Activated CD4-positive, alpha-beta T cell treated with anti-CD3 and anti-CD28 coated beads, Interleukin-2, amount 50 U/mL, for 4 hours (primary cell): ENCODE measurements around the gene DNTTIP2.
"Not testable (repeated sequence)": the region's sequence is repeated elsewhere in the genome, so short reads cannot be mapped to it uniquely, and the experiment has no call there.

Experiments
- DNase-seq, 2 experiments: peaks; one replicate each; pipeline ENCODE4 v3.0.0-alpha.2; 2020

The DNTTIP2 gene

GRCh38 chr1:93878889-93879586 is at the start of gene DNTTIP2:
DNTTIP2 (minus strand) TSS chr1:93879206; CDS start chr1:93879148, 58 bp downstream.
- DNase-seq, result peak; percentile 82 to 83

GRCh38 chr1:93925206-93925605 is 46.2 kb upstream of the DNTTIP2 start:
- no peak for DNase-seq

DNA sequence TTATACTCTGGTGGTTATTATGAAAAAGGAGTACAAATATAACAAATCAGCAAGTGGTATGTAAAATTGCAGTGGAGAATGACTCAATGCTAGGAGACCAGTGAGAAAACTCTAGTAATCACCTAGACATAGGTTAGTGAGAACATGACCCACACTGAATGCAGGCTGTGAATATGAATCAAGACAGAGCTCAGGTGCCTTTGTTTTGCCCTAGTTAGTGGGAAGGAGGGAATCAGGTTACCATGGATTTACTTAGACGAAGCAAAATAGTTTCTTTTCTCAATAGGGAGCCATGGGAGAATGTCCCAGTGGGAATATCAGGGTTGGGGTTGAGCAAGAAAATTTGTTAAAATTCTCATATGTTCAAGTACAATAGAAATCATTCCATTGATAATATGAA is 40.8 kb upstream of the DNTTIP2 start:
- no peak for DNase-seq

- no peak for DNase-seq
Measured at GRCh38 chr1:93917302-93917701, 38.3 kb upstream of the DNTTIP2 start.

DNA sequence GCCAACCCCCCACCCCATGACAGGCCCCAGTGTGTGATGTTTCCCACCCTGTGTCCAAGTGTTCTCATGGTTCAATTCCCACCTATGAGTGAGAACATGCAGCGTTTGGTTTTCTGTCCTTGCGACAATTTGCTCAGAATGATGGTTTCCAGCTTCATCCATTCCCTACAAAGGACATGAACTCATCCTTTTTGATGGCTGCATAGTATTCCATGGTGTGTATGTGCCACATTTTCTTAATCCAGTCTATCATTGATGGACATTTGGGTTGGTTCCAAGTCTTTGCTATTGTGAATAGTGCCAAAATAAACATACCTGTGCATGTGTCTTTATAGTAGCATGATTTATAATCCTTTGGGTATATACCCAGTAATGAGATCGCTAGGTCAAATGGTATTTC is 31.9 kb upstream of the DNTTIP2 start:
- not testable (repeated sequence) for DNase-seq

GRCh38 chr1:93910305-93910704 is 31.3 kb upstream of the DNTTIP2 start:
- no peak for DNase-seq

DNA sequence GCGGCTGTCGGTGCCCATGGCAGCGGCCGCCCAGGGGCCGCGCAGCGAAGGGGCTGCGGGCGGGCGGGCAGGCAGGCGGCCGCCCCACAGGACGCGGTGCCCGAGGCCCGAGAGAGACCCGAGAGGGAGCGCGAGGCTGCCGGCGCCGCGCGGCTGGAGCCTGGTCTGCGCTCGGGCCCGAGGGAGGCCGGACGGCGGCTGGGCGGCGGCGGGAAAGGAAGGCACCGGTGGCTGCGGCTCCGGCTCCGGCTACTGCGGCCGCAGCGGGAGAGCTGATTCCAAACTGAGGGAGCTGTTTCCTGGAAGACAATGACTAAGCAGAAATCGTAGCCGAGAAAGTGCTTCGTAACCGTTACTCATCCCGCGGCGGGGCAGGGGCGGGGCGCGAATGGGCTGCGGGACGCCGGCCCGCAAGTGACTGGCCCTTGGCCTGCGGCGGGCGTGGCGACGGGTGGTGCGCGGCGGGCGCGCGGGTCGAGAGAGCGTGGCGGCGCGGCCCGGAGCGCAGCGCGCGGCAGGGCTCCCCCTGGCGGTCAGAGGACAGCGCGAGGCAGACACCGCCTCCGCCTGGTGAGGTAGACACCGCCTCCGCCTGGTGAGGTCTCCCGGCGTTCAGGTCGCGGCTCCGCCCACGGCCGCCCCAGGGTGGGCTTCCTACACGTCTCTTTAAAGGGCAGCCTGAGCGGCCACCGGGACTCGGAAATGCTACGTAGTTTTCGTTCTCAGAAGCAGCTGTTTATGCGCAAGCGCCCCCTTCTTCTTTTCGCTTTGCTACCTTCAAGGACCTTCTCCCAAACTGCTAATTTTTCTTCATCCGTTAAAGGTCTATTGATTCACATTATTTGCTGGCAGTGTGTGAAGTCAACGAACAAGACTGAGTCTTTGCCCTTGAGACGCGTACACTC is 30.4 kb upstream of the DNTTIP2 start, which contains the start of gene GCLM:
Gene GCLM, minus strand, starts transcription at position 285 of the 905 bp plus-strand sequence. Its CDS starts 267 bp downstream, at position 18.
- DNase-seq, result peak; percentile 88 to 90

- peak; percentile 28 to 33 for DNase-seq
Measured at GRCh38 chr1:93908394-93909145, 29.6 kb upstream of the DNTTIP2 start.

GRCh38 chr1:93907718-93908117 is 28.7 kb upstream of the DNTTIP2 start:
- DNase-seq, result no peak

DNA sequence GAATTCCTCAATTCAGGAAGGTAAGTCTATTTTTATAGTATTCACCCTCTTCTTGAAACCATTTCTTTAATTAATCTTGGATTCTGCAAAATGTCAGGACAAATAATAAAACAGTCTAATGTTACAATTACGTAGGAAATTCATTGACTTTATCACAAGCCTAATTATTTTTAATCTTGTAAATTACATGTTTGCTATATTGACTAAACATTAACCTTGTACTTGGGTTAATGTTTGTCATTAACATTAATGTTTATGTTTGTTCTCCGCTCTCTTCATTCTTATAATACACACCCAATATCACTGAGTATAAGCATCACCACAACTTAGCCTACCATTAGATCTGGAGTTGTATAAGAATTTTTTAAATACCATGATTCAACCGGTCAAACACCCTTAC is 27.5 kb upstream of the DNTTIP2 start:
- no peak for DNase-seq

GRCh38 chr1:93905734-93906133 is 26.7 kb upstream of the DNTTIP2 start:
- DNase-seq, result no peak

DNA sequence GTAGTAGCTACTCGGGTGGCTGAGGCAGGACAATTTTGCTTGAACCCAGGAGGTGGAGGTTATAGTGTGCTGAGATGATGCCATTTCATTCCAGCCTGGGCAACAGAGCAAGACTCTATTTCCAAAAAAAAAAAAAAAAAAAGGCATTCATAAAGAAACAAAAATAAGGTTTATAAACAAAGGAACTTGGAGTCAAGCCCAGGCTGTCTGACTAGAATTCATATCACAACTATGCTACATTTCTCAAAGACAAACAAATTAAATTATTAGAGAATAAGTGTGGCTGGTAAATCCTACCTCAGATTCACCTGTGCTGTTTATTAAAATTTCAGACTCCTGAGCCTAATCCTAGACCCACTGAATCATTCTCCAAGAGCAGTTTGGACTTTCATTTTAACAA is 26.0 kb upstream of the DNTTIP2 start:
- DNase-seq, result no peak

DNA sequence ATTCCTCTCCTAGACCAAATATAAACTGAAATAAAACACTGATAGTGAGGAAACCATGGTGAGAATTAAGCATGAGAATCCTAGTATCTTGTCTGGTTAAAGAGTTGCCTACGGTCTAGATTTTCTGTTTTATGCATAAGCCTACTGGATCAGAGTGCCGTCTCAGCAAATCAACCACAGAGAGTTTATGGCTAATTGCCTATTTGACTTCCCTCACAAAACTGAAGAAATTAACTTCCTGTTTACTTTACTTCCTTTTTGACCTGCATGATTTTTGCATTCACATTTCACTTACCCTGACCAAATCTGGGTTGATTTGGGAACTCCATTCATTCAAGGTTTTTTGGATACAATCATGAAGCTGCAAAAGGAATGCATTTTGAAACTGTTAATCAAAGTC is 25.2 kb upstream of the DNTTIP2 start:
- no peak for DNase-seq

- DNase-seq, result no peak
Measured at GRCh38 chr1:93900723-93901504, 21.9 kb upstream of the DNTTIP2 start.

DNA sequence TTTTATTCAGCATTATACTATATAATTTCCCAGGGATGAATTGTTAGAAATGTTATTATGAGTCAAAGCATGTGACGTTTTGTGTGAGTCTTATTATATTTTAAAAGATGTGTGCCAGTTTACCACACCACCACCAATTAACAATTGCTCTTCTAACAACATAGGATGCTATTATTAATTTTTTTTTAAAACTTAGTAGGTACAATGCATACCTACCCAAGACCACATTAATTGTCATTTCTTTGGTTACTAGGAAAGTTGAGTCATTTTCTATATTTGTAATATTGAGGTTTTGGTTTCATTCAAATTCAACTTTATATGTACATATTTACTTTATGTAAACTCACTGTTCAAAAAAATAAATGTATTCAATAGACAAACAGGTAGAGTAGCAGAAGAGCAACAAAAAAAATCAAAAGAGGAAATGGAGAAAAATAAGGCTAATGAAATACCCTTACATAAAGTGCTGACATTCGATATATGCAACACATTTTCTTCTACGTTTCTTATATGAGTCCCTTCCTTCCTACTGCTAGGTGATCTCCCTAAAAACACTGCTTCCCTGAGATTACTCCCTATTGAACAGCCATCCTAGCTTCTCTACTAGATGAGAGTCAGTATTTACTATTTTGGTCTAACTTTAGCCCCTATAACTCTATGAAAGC is 20.7 kb upstream of the DNTTIP2 start:
- no peak for DNase-seq

GRCh38 chr1:93888900-93889299 is 9.9 kb upstream of the DNTTIP2 start:
- DNase-seq, result no peak

GRCh38 chr1:93882269-93882668 is 3.3 kb upstream of the DNTTIP2 start:
- DNase-seq, result no peak

GRCh38 chr1:93880731-93881130 is 1.7 kb upstream of the DNTTIP2 start:
- no peak for DNase-seq

- DNase-seq, result peak; percentile 60 to 63
Measured at GRCh38 chr1:93878501-93878888, 511 bp downstream of the DNTTIP2 start.

- DNase-seq, result no peak
Measured at GRCh38 chr1:93877529-93877928, 1.5 kb downstream of the DNTTIP2 start.

- DNase-seq, result no peak
Measured at GRCh38 chr1:93876244-93876643, 2.8 kb downstream of the DNTTIP2 start.
